PFSK-1 (cell line): ENCODE measurements around the gene LHX3.

Experiments used
- FOXP2 ChIP-seq: optimal IDR thresholded peaks from 2 replicates; pipeline ENCODE3; 2011; ENCODE audit warnings: borderline replicate concordance, control low read depth, inconsistent platforms; ENCODE audit not compliant: insufficient read depth; ENCODE audit errors: extremely low read length, extremely low read depth
- POLR2AphosphoS5 ChIP-seq: IDR thresholded peaks from 2 replicates; pipeline ENCODE4 v1.6.1; 2012; ENCODE audit warnings: low read depth, mild to moderate bottlenecking, control low read depth, low read length, moderate library complexity
- SIN3A ChIP-seq: IDR thresholded peaks from 2 replicates; pipeline ENCODE4 v1.6.1; 2012; ENCODE audit warnings: mild to moderate bottlenecking, low read length, moderate library complexity, borderline replicate concordance; ENCODE audit not compliant: insufficient read depth
- TAF1 ChIP-seq: IDR thresholded peaks from 2 replicates; pipeline ENCODE4 v1.6.1; 2012; ENCODE audit warnings: low read length, control low read depth, borderline replicate concordance; ENCODE audit not compliant: insufficient read depth
- TF ChIP-seq, protein P1 (sequence below), 2 experiments: IDR thresholded peaks; 2 replicates each; pipeline versions ENCODE4 v1.6.1 to v1.8.0; 2011 to 2012; ENCODE audit warnings: low read depth in 2 of 2, low read length in 2 of 2, control low read depth in 1 of 2, inconsistent platforms in 1 of 2, mild to moderate bottlenecking in 1 of 2, moderate library complexity in 1 of 2; ENCODE audit not compliant: insufficient read depth in 1 of 2

LHX3 gene

GRCh38 chr9:136218673-136219072 lies 13.7 kb upstream of the LHX3 start:
- no peak for TF ChIP-seq SIN3A
- TF ChIP-seq, protein P1, sequence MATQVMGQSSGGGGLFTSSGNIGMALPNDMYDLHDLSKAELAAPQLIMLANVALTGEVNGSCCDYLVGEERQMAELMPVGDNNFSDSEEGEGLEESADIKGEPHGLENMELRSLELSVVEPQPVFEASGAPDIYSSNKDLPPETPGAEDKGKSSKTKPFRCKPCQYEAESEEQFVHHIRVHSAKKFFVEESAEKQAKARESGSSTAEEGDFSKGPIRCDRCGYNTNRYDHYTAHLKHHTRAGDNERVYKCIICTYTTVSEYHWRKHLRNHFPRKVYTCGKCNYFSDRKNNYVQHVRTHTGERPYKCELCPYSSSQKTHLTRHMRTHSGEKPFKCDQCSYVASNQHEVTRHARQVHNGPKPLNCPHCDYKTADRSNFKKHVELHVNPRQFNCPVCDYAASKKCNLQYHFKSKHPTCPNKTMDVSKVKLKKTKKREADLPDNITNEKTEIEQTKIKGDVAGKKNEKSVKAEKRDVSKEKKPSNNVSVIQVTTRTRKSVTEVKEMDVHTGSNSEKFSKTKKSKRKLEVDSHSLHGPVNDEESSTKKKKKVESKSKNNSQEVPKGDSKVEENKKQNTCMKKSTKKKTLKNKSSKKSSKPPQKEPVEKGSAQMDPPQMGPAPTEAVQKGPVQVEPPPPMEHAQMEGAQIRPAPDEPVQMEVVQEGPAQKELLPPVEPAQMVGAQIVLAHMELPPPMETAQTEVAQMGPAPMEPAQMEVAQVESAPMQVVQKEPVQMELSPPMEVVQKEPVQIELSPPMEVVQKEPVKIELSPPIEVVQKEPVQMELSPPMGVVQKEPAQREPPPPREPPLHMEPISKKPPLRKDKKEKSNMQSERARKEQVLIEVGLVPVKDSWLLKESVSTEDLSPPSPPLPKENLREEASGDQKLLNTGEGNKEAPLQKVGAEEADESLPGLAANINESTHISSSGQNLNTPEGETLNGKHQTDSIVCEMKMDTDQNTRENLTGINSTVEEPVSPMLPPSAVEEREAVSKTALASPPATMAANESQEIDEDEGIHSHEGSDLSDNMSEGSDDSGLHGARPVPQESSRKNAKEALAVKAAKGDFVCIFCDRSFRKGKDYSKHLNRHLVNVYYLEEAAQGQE (IDR thresholded peaks at IDR 0.05; ENCODE audit: insufficient read depth in 1 of 2, low read depth in 2 of 2, low read length in 2 of 2), result no peak
- TF ChIP-seq FOXP2, result no peak
- no peak for TF ChIP-seq POLR2AphosphoS5
- TF ChIP-seq TAF1, result no peak

DNA sequence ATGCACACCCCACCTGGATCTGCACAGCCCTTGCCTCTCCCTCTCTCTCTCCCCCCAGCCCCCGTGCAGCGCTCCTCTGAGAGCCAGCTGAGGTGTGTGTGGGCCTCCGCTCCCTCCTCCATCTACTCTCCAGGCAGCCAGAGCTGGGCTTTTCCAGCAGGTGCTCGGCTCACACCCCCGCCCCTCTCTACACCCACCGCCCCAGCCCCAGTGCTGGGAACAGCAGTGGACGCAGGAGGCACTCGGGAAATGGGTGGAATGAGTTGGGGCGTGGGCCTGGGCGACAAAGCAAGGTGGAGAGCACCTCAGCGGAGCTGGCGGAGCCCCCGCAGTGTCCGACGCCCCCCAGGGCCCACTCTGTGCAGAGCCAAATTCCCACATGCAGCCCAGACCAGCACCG lies 13.3 kb upstream of the LHX3 start:
- TF ChIP-seq POLR2AphosphoS5 (no peak), TAF1 (no peak), FOXP2 (no peak), SIN3A (no peak)
- TF ChIP-seq, protein P1 (IDR thresholded peaks at IDR 0.05; ENCODE audit: insufficient read depth in 1 of 2, low read depth in 2 of 2, low read length in 2 of 2), result no peak

DNA sequence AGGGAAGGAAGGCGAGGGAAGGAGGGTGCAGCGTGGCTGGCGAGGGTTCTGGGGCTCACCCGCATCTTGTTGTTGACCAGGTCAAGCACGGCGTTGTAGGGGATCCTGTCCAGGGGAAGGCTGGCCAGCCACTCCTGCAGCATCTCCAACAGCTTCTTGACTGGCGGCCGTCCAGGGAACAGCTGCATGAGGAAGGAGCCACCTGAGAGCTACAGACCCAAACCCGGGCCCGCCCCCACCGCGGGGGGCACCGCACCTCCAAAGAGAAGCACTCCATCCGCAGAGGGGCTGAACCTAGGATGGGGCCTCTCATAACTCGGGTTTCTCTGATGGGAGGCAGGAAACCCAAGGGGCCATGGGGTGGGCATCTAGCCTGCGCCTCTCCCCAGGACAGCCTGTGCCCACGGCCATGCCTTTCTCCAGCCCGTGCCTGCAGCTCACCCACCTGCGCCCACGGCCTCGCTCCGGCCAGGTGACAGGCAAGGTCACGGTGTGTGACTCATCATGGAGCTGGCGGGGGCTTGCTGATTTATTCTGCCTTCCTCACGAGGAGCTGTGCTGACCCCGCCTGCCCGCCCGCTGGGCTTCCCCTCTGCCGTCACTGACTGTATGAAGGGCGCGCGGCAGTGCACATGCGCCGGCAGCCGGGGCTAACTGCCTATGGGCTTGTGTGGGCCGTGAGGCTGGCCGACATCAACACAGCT lies 11.8 kb upstream of the LHX3 start:
- TF ChIP-seq POLR2AphosphoS5, result no peak

DNA sequence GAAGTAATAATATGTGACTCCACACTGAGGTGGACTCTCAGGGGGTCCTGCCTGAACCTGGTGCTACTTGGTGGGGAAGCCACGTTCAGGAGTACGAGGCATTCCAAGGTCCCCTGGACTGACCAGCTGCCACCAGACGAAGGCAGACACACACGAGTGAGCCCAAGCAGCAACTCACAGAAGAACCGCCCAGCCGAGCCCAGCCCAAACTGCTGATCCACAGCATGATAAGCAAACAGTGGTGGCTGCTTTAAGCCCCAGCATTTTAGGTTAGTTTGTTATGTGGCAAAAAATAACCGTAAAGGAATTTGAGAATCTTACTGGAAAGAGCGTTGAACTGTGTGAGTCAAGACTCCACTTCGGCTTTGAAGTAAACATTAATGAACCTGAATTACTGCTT lies 8.8 kb upstream of the LHX3 start:
- no peak for TF ChIP-seq POLR2AphosphoS5
- TF ChIP-seq FOXP2, result no peak

- TF ChIP-seq, protein P1 (IDR thresholded peaks at IDR 0.05; ENCODE audit: insufficient read depth in 1 of 2, low read depth in 2 of 2, low read length in 2 of 2), result no peak
- no peak for TF ChIP-seq TAF1
- TF ChIP-seq SIN3A, result no peak
- no peak for TF ChIP-seq FOXP2
- no peak for TF ChIP-seq POLR2AphosphoS5
Observed at GRCh38 chr9:136212345-136212950, 7.5 kb upstream of the LHX3 start.
